ENCODE measurements around the gene USP16. TPM values are rescaled to one million over a fixed set of nuclear protein-coding genes. Genes with fewer than 3 reads are reported as not detected.
"Not testable (repeated sequence)": the region's sequence is repeated elsewhere in the genome, so short reads cannot be mapped to it uniquely, and the experiment has no call there.

The USP16 gene
- 25.5 and 40.8 TPM in 2 replicates for total RNA-seq

DNA sequence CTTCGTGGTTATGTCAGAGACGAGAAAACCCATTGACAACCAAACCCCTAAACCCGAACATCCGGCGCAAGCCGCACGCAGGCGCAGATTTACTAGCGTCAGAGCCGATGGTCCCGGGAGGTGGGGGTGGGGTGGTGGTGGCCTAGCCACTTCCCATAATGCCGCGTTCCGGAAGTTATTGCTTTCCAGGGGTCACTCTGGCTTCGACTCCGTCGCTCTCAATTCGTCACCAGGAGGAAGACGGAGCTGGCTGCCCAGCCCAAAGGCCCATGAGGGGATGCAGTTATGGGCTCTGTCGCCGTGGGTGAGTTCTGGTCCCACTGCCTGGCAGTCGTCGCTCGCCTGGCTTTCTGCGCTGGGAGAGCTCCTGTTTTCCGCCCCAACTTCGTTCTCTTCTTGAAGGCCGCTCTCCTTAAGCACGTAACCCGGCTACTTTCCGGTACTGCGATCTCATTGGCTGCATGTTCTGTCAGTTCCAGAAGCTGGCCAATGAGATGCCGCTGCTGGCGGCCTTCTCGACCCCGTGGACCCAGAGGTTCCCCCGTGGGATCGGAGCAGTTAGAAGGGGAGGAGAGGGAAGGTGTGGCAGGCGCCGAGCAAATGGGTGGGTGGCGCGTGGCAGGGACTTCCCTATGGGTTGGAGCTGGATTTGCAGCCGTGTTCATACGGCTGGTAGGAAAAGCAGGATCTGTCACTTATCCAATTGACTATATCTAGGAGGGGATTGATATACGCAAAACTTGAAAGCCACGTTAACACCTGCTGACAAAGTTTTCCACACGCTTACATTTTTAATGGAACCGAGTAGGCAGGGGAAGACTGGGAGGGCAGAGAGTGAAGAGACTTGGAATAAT lies at the start of gene USP16:
USP16 (plus strand) TSS at position 195 of the 854 bp plus-strand sequence. CDS start 3,246 bp downstream, outside the sequence.
- DNase-seq: peak; percentile 99

DNA sequence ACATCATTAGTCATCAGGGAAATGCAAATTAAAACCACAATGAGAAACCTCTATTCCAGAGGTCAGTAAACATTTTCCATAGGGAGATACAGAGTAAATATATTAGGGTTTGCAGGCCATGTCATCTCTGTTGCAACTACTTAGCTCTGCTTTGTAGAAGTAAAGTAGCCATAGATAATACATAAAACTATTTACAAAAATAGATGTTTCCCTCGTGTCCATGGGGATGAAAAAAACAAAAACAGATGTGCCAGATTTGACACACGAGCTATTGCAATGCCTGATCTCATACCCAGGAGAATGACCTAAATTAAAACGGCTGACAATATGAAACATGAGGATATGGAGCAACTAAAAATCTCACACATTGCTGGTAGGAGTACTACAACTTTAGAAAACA lies 49.1 kb upstream of the USP16 start:
- no peak for DNase-seq

DNA sequence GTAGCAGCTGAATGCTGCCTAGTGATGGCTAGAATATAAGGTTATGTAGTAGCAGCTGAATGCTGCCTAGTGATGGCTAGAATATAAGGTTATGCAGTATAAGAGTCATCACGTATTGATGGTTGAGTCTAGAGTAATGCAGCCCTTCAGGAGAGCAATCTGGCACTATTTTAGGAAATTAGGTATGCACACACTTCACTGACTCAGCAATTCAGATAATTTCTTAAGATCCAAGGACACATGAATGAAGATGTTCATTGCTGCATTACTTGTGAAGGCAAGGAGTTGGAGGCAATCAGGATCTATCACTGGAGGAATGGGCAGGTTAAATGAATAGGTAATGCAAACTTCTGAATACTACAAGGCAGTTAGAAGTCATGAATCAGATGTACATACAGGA lies 45.4 kb upstream of the USP16 start:
- no peak for DNase-seq

DNA sequence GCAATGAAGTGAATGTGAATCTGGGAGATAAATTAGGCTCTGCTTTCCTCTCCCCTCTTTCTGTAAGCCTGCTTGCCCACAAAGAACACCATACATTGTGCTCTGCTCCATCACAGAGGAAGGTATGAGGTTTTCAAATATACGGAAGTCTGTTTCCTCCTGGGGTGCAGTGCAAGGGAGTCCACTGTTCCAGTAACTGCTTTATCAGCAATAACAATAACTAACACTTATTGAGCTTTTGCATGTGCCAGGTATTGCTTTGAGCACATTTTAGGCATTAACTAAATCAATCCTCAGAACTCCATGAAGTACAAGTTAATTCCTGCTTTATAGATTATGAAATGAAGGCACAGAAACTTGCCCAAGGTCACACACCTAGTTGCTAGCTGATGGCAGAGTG lies 41.8 kb upstream of the USP16 start:
- DNase-seq: no peak

DNA sequence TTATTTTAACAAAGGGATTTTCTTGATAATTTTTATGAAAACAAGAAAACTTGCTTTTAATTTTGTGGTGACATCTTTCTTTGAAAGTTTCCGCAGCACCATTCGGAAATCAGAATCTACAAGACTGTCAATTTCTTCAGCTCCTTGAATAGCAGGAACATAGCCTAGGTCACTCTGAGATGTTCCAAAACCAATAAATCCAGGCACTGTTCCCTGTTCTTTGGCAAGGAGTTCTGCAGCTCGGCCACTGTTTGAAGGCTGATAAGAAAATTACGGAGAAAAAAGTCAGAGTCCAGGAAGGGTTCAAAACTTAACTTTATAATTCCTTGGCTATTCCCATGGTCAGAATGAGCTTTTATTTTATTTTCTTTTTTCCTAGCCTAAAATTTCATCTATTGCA lies 37.8 kb upstream of the USP16 start:
- no peak for DNase-seq

DNA sequence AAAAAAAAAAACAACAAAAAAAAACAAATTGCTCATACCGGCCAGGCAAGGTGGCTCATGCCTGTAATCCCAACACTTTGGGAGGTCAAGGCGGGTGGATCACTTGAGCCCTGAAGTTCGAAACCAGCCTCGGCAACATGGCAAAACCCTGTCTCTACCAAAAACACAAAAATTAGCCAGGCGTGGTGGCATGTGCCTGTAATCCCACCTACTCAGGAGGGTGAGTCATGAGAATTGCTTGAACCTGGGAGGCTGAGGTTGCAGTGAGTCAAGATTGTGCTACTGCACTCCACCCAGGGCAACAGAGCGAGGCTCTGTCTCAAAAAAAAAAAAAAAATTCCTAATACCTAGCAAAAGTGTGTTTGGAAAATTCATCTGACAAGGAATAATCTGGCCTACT lies 36.3 kb upstream of the USP16 start:
- not testable (repeated sequence) for DNase-seq

DNA sequence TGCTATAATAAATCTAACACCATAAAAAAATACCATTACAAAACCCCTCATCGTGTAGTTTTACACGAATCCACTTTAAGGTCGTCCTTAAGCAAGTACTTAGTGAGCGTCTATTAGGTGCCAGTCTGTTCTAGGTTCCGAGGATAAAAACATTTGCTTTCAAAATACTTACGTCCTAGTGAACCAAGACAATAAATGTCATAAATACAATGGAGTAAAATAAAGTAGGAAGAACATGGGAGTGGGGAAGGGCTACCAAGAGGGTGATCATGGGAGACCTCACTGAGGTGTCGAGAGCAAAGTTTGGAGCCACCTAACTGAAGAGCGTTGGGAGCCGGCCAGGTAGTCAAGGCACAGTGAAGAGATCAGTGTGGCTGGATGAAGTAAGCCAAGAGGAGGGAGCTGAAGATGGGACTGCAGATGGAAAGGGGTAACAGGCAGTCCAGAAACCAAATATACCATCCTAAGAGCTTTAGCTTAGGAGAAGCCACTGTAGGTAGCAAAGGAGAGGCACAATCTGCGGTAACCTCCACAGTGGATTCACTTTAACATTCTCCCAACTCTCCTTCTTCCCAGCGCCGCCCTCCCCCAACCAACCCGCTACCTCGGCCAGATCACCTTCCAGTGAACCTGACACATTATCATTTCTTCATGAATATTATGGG lies 32.5 kb upstream of the USP16 start:
- no peak for DNase-seq

DNA sequence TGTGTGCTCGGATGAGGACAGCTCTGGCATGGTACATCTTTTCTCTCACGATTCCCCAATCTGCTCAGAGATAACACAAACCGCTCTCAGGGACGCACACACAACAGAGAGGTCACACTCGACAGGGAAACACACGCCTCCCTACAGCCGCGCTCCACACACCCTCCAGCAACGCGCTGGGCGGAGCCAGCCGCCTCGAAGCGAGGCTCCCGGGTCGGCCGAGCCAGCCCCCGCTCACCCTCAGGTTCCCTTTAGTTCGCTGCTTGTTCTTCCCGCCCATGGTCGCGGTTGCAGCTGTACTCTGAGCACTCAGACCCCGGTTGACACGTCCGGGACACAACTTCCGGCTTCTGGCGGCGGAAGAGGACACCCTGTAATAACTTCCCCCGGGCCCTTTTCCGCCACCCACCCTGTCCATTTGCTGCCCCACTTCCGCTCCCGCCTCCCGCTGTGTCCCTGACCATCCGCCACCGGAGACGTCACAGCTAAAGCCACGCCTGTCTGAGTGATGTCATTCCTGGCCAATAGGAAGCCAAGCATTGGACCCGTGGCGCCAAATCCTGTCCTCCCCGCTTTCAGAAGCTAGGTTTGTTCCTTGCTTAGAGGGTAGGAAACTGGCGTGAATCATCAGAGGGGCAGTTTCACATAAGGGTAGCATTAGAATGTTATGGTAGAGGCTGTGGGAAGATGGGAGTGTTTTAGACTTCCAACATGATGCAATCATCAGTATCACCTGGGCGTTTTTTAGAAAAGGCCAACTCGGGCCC lies 31.8 kb upstream of the USP16 start, which contains the start of gene LTN1:
LTN1 (minus strand) TSS at position 352 of the 767 bp plus-strand sequence; CDS start at position 280, 72 bp downstream.
- peak; percentile 100 for DNase-seq

DNA sequence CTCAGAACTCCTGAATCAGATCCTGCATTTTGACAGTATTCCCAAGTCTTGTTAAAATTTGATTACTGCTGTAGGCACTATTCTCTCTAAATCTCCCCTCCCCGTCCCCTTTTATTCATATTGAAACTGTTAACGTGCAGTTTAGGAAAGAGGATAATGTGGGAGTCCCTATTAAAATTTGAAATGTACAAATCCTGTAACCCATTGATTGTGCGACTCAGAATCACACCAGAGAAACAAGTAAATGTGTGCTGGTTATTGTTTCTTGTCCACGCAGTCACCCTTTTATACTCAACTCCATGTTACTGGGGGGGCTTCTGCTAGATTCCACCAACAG lies 31.2 kb upstream of the USP16 start:
- no peak for DNase-seq

DNA sequence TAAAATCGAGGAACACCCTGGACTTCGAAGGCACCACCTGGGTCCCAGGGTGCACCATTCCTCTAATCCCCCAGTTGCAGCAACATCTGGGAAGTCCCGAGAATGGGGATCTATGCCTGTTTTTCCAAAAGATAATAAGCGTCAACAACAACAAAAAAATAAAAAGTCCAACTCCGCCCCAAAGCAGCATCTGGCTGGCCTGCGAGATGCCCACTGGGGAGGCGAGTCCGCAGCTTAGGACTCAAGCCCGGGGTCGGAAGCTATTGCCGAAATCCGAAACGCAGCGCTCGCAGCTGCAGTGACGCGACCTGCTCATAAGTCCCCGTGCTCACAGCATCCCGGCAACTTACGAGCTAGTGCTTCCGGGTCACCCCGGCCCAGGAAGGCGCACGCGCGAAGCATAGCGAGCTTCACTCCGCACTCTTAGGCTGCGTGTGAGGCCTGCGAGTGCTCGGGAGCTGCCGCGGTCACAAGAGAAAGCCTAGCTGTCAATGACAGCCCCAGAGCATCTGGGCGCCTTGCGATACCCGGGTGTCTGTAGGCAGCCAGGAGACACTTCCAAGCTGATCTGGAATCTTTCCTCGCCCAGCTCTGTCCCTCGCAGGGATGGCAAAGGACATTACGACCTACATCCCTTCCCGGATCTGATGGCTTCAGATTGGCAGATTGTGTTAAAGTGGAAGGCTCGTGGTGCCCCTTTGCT lies 21.9 kb upstream of the USP16 start:
- DNase-seq: peak; percentile 98

DNA sequence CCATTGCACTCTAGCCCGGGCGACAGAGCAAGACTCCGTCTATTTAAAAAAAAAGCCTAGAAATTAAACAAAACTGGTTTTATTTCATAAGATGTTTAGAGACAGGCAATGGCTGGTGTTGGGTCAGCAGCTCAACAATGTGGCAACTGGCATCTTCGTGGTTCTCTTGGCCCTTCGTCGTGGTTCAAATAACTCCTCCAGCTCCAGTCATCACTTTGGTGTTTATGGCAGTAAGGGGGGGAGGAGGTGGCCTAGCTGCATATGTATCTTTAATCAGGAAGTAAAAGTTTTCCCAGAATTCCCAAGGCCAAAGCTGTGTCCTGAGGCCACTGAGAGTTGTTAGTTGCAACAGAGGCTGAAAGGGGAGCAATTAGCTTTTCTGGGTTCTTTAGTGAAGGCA lies 18.8 kb upstream of the USP16 start:
- DNase-seq: no peak

DNA sequence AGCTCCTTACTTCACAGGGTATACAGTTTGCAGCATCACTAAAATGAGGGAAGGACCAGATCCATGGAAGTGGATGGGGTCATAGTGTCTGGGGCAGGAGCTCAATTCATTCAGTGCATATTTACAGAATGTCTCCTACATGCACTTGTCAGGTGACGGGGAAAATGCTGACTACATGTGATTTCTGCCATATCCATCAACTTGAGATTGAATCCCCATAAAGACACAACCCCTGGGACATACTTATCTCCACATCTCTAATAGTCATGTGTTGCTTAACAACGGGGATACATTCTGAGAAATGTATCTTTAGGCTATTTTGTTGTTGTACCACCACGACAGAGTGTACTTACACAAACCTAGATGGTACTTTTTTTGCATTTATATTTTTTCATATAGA lies 17.3 kb upstream of the USP16 start:
- no peak for DNase-seq

DNA sequence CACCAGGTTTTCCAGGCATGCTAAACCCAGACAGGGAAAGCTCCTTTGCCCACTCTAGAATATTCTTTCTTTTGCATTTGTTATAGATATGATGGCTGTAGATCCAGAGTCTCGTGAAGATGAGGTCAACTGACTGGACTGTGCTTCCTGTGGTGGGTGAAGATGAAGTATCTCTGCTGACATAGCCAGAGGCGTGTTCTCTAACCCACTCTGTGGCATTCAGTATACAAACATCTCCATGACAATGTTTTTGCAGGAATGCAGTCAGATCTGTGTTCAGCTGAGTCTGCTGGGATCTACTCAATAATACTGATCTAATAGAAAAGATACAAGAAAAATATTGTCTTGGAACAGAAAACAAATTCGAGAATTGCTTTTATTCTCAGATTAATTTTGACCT lies 16.7 kb upstream of the USP16 start:
- DNase-seq: no peak

DNA sequence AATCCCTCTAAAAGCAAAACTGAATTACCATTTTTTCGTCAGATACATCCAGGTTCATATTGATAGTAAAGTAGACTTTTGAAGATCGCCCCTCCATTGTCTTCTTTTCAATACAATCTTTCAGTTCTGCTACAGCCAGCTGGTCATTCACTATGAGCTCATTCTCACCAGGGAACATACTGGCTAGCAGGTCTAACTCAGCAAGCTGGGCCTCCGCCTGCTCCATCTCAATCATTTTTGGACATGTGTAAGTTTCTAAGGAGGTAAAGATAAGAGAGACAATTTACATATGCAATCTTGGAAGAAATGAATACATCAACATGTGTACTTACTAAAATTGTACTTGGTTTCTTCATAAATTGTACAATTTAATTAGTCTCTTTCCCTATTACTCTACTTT lies 16.1 kb upstream of the USP16 start:
- no peak for DNase-seq

DNA sequence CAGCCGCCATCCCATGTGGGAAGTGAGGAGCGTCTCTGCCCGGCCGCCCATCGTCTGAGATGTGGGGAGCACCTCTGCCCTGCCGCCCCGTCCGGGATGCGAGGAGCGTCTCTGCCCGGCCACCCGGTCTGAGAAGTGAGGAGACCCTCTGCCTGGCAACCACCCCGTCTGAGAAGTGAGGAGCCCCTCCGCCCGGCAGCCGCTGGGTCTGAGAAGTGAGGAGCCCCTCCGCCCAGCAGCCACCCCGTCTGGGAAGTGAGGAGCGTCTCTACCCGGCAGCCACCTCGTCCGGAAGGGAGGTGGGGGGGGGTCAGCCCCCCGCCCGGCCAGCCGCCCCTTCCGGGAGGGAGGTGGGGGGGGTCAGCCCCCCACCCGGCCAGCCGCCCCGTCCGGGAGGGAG lies 13.2 kb upstream of the USP16 start:
- not testable (repeated sequence) for DNase-seq

DNA sequence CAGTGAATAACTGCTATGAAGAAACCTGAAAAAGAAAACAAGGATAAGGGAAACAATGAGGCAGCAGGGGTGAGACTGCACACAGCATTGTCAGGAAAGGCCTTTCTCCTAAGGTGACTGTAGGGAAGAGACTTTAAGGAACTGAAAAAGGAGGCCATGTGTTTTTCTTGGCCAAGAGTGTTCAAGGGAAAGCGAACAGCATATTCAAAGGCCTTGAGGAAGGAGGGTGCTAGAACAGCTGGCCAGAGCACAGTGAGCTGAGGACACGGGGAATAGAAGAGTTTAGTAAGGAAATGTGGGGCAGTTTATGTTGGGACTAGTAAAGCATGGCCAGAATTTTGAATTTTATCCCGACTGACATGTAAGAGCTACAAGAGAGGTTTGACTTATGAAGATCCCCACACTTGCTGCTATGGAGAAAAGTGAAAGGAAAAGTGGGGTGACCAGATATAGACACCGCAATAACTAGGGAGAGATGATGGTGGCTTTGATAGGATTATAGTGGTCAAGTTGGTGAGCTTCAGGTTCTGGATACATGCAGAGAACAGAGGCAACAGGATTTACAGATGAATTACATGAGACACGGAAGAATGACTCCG lies 6.7 kb upstream of the USP16 start:
- peak; percentile 62 for DNase-seq

DNA sequence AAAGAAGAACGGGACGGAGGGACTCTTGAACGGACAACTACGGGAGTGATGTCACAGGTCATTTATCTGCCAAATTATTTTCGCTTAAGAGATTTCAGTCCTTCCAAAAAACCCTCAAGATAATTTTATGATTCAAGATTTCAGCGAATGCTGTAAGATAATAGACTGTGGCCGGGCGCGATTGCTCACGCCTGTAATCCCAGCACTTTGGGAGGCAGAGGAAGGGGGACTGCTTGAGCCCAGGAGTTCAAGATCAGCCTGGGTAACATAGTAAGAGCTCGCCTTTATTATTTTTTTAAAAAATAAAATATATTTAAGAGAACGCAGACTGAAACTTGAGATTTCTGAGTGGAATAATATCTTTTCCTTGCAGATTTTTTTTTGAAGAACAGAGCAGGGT lies 5.9 kb upstream of the USP16 start:
- peak; percentile 20 for DNase-seq

DNA sequence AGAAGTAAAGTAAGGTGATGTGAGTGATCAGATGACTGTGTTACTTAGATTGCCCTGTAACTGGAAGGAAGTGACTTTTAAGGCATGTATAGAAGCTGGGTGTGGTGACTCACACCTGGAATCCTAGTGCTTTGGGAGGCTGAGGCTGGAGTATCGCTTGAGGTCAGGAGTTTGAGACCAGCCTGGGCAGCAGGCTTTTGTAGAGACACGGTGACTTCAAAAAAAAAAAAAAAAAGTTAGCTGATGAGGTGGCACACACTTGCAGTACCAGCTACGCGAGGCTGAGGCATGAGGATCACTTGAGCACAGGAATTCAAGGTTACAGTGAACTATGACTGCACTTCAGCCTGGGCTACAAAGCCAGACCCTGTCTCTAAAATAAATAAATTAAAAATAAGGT lies 2.3 kb upstream of the USP16 start:
- DNase-seq: no peak

DNA sequence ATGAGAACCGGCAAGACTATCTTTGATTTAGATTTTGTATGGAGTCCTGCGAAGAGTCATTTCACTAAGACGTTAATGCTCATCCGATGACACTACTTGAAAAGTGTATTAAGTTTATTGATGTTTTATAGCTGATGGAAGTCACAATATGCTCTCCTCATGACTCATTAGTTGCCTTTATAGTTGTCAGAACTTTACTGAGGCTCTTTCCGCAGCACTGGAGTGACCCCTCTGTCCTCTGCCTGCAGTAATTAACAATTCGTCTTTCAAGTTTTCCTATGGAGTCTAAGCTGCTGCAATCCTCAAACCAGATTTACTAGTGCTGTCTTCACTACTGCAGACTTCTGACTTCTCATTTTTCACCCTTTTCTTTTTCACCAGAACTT lies 853 bp downstream of the USP16 start:
- DNase-seq: peak; percentile 55

DNA sequence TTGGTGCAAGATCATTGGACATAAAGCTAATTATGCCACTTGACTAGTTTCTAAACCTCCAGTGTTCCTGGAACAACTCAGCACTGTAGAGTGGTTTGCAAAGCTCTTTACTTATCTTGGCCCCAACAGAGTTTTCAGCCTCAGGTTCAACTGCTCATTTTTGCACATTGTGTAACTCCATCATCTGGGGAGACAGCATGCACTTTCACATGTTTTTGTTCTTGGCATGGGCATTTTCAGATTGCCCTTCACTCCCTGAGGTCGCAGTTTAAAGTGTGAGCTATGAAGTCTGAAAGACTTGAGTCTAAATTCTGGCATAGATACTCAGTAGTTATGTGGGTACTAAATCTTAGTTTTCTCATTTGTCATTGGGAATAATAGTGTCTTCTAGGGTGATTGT lies 5.1 kb downstream of the USP16 start:
- DNase-seq: no peak

DNA sequence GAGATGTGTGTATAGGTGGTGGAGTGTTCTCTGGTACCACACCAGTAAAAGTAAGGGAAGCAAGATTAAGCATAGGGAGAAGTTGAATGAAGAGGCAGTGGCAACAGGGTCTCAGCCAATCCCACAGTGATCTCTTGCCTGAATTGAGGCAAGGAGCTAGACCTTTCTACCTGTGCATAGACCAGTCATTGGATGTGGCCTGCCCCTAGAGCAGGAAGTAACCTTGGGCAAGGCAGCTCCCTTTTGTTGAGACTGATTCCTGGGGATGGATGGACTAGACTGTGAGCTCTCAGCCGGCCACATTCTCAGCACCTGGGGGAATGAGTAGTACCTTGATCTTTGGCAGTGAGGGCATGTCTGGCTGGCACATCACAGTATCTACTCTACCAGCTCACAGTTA lies 6.4 kb downstream of the USP16 start:
- DNase-seq: no peak

DNA sequence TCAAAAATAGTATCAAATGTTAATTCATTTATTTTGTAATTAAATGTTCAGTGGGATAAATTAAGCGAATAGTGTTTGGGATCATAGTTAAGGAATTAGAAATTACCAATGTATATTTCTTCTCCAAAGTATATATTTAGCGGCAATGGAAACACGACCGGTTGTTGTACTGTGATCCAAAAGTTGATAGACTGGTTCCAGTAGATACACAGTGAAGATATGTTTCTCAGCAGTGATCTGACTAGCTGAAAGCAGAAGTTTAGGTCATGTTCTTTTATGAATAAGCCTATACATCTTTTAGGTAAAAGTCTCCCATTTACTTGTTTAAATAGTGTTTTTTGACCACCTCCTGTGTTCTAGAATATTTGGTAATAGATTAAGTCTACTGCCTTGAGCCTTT lies 8.8 kb downstream of the USP16 start:
- no peak for DNase-seq

All from dermis blood vessel endothelial cell (primary cell).